NCI-H1048 (cell line): ENCODE data around the gene NCSTN.

Experiments used
- DNase-seq: peaks from one replicate; lab custom pipeline; 2025; lab: John Stamatoyannopoulos, UW

NCSTN gene

DNA sequence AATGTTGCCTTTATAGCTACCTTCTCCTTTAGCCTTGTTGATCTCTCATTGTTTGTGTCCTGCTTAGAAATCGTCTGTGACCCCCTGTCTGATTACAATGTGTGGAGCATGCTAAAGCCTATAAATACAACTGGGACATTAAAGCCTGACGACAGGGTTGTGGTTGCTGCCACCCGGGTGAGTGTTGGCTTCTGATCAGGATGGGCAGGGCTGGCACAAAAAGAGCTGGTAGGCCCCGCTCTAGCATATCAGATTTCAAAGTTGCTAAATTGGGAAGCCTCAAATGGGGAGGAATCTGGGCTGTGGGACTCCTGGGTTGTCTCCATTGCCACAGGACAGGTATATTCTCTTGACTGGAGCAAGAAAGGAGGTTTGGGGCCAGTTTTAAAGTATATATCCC, 8.4 kb downstream of the NCSTN start:
- no peak for DNase-seq

DNA sequence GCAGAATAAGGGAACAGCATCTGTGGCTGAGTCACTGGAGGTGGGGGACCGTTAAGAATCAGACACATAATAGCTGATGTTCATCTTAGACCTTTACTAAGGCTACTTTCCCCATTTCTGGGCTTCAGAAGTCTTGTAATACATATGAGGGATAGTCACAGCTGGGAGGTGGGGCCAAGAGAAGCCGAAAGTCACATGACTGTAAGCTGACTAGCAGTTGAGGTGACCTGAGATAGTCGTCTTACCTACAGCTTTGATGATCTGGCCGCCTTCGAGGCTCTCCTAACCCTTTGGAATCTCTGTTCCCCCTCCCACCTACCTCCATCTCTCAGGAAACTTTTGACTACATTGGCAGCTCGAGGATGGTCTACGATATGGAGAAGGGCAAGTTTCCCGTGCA, 9.4 kb downstream of the NCSTN start:
- DNase-seq, result no peak

DNA sequence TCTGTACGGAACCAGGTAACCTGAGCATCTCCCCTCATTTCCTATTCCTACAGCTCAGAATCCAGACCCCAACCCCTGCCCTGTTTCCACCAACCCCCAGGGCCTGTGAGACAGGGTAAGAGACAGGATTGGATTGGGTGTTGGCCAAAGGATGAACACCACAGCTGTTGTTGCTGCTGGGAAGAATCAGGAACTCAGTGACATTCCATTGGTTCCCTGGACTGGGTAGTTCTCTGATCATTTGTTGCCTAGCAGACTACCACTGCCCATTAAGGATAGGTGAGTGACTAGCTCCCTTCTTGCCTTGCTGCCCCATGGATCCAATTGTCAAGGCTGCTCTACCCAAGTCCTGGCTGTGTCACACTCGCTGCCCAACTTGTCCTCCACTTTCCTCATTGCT, 10.0 kb downstream of the NCSTN start:
- DNase-seq, result no peak

DNA sequence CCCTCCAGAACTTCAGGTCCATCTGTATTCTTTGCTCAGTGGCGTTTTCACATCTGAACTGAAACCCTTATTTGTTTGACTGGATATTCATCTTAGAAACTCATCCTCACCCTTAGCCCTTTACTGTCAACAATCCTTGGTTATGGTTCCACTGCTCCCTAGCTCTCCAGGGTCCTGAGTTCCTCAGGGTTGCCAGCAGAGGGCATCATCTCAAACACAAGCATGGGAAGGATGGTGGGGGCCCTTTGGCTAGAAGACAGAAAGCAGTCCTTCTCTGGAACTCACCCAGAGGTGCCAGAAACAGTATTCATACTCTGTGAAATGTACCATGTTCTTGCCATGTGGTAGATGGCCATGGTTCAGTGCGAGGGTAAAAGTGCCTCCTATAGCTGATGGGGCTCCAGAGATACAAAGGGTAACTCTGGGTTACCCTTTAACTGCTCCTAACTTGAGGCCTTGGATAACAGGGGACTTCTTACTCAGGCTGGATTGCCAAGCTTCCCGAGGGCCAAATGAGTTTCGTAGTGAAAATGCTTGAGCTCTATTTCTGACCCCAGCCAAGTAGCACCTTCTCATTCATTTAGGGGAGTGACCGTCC, 11.3 kb downstream of the NCSTN start:
- DNase-seq, result no peak

DNA sequence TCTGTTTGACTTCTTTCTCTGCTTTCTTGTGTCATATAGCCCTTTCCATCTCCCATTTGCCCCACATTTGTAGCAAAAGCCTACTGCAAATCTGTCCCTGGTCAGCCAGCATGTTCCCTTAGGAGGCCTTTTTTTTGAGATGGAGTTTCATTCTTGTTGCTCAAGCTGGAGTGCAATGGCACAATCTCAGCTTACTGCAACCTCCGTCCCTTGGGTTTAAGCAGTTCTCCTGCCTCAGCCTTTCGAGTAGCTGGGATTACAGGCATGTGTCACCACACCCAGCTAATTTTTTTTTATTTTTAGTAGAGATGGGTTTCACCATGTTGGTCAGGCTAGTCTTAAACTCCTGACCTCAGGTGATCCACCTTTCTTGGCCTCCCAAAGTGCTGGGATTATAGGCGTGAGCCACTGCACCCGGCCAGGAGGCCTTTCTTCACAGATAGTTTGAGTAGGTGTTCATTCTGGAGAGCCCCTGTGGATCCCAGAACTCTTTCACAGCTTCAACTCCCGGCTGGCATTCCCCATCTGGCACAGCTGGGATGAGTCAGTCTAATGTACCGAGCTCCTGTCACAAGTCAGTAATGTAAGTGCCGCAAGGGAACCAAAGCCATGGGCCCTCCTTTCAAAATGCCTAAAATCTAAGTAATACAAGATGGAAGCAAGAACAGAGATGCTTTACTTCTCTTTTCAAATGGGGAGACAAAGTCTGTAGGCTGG, 14.3 kb downstream of the NCSTN start:
- no peak for DNase-seq

DNA sequence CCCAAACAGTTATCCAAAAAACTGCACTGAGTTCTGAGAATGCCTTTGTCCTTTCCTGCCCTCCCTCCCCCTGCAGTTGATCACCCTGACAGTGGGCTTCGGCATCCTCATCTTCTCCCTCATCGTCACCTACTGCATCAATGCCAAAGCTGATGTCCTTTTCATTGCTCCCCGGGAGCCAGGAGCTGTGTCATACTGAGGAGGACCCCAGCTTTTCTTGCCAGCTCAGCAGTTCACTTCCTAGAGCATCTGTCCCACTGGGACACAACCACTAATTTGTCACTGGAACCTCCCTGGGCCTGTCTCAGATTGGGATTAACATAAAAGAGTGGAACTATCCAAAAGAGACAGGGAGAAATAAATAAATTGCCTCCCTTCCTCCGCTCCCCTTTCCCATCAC, 14.9 kb downstream of the NCSTN start:
- DNase-seq, result no peak

DNA sequence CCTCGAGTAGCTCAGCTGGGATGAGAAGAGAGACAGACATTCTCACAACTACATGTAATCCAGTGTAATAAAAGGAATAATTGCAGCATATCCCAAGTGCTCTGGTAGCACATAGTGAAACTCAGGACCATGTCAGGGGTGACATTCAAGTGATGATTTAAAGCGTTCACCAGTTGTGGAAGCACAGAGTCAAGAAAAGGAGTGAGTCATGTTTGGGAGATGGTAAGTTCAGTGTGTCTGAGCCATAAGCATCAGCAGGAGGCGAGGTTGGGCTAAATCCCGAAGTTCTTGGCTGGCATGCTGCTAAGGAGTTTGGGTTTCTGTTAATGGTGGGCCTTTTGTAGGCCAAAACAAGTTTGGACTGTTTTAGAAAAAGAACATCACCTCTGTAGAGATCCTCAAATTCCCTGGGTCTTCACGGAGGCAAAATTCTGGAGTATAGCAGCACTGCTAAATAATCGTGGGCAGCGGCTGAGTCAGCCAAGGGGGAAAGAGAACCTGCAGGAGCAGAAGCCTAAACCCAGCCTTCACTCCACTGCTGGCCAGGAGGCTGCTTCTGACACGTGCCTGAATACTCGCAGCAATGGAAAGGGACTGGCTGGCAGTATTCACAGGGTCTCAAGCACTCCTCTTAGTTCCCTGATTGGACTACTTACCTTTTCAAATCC, 16.5 kb downstream of the NCSTN start:
- no peak for DNase-seq

DNA sequence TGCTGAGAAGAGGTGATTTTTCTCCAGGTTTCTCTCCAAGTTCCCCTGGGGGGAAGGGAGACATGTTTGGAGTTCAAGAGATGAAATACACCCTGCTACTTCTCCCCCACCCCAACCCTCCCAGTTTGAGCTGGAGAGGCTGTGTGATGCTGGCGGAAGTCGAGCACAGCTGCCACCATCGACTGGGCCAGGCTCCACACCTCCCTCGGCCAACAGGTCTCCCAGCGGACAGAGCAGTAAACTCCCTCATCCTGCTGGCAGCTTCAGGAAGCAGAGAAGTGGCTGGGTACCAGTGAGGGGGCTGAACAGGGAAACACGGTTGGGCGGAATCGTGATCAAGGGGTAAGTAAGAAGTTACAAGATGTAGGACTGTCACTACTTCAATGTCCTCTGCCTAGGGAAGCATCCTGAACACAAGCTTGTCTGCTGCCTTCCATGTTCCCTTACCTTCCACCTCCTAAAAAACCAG, 17.1 kb downstream of the NCSTN start:
- DNase-seq, result no peak

DNA sequence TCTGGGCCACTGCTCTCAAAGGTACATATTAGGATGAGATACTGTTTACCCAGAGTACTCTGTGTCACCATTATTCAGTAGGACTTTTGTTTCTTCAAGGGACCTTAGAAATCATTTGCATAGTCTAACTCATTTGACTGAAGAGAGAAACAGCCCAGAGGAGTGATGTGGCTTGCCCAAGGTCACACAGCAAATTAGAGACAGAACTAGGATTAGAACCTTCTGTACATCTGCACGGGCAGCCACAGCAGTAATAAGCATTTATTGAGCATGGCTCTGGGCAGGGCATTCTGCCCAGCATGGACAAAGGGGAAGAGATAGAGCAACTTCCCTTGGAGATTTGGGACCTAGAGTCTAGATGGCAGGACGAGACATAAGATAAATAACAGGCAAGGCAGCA, 18.0 kb downstream of the NCSTN start:
- no peak for DNase-seq

DNA sequence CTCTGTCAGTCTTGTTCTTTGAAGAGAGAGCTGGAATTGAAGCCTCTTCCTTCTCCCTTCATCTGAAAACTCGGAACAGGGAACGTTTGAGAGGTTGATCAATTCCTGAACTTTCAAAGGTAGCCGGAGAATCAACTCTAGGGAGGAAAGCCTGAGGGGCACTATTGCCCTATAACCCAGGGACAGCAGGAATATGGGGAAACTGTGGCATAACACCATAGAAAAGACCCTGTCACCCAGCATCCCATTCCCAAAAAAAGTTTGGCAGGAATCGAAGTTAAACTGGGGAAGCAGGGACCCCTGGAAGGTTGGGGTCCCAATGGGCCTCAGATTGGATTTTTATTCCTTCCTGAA, 18.6 kb downstream of the NCSTN start:
- no peak for DNase-seq

DNA sequence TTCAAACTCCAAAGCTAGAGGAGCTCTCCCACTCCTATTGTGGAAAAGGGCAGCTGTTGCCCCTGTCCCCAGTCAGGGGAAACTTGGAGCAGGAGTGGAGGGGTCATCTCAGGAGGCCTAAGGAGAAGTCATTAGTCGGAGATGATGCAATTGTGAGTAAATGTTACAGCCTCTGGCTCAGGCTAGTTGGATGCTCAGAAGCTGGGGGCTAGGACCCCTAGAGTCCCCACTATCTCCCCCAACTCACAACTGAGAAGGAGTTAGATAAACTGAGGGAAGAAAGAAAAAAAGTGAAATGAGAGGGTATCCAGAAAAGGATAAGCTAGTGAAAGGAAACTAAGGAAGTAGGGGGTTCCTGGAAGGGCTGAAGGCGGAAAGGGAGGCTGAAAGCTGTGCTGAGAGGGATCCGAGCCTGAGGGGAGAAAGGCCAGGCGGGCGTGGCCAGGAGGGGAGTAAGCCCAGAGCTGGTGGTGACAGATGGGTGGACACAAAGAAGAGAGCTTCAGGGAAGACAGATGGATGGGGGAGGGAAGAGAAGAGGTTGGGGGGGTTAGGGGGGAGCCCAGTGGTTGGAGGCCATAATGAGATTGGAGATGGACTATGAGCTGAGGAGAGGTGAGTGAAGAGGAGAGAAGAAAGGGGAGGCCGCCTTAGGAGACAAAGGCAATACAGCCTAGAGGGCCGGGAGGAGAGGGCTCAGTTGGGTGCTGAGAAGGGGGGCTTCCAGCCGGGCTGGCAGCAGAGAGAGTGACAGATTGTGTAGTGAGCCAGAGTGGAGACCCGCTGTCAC, 19.2 kb downstream of the NCSTN start:
- no peak for DNase-seq

DNA sequence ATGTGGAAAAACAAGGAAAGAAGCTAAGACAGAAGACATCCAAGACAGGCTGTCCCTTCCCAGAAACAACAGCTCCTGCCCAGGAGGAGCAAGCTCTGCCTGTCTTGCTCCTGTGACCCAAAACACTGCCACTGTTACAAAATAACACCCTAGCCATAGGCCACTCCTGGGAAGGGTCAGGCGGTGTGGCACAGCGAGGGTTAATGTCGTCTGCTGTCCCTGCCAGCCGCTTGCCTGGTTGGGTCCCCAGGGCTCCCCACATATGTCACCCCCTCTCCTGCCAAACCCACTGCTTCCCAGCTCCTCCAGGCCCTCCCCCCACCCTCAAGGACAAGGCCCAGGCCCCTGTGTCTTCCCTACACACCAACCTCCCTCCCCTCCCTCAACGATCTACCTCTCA, 19.8 kb downstream of the NCSTN start:
- no peak for DNase-seq

DNA sequence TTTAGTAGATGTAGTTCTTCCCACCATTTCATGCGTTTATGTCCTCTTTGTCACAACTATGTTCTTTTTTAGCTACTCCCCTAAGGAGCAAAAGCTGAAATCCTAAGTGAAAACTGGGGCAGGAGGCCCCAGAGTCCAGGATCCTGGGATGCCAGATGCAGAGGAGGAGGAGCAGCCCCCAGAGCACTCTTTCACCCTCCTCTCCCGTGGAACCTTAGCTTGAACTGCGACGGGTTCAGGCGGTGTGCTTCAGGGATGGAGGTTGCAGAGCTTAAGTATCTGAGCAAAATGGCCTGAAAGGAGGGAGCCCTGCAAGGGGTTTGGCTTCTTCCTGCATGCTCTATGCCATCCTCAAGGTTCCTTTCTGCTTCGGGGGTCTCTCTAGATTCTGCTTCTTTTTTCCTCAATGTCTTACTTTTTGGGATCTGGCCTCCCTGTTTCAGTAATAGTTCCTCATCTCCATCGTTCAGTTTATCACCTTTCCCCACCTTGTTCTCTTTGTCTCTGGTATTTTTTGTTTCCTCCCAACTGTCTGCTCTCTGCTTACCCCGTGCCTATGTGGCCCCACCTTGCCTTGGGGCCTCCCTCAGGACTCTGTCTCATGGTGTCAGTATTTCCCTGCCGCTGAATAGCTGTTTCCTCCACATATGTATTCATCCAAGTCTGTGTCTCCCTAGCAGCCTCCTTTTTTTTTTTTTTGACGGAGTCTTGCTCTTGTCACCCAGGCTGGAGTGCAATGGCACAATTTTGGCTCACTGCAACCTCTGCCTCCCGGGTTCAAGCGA, 21.0 kb downstream of the NCSTN start:
- no peak for DNase-seq

DNA sequence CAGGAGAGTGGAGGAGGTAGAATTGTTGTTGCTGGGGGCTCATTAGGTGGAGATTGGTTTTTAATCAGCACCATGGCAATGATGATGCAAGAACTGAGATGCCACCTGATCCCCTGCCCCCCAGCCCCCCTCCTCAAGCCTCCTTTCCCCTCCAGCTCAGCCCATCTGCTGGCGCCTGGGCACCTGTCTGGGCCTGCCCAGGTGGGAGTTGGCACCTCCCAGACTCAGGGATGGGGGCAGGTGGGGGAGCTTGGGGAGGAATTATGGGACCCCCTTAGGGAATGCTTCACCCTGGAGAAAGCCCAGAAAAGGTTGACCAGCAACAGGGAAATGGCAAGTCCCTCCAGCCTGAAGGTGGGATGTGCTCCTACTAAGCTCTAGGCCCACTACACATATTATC, 22.1 kb downstream of the NCSTN start:
- DNase-seq, result no peak

DNA sequence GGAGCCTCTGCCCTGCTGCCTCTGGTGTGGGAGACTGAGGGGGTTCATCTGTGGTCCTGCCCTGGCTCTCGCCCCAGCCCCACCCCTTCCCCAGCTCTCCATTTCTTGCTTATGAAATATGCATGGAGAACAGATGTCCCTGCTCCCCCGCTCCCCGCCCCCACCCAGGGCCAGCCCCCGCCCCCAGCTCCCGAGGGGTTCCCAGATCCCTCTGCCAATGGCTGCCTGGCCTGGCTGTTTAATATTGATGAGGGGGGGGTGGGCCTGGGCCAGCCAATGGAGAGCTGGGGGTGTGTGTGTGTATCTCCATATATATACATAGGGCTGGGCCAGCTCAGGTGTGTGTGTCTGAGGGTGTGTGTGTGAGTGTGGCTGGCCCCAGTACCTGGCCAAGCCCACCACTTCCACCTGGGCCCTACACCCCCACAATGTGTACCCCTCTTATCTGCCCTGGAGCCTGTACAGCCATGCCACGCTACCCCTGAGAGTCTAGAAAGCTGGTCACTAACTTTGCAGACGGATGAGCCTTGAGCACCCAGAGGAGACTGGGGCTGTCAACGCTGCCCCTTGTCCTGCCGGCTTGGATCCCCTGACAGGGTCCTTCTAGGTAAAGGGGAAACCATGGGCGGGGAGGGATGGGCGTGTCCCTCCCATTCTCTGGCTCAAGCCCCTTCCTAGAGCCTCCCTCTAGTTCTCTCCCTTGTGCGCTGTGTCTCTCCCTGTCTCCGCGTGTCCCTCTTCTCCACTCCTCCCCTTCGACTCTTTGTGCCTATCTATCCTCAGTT, 23.7 kb downstream of the NCSTN start, which contains the start of gene NHLH1:
TSS of gene NHLH1 (plus strand) at position 341 of the 785 bp plus-strand sequence. CDS start 3,661 bp downstream, outside the sequence.
- no peak for DNase-seq

DNA sequence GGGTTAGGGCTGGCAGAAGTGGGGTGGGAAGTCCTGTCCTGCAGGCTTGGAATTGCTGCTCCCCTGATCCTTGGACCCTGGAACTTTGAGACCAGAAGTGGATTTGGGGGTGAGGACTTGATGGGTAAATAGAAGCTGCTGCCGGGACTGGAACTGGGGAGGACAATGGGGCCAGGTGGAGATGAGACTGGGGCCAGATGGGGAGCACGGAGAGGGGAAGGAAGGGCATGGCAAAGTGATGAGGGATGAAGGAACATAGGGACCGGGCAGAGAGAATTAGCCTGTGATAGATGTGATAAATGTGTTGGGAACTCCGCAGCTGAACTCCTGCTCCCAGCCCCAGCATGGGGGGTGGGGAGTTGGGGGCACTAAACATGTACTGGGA, 24.3 kb downstream of the NCSTN start:
- DNase-seq, result no peak

DNA sequence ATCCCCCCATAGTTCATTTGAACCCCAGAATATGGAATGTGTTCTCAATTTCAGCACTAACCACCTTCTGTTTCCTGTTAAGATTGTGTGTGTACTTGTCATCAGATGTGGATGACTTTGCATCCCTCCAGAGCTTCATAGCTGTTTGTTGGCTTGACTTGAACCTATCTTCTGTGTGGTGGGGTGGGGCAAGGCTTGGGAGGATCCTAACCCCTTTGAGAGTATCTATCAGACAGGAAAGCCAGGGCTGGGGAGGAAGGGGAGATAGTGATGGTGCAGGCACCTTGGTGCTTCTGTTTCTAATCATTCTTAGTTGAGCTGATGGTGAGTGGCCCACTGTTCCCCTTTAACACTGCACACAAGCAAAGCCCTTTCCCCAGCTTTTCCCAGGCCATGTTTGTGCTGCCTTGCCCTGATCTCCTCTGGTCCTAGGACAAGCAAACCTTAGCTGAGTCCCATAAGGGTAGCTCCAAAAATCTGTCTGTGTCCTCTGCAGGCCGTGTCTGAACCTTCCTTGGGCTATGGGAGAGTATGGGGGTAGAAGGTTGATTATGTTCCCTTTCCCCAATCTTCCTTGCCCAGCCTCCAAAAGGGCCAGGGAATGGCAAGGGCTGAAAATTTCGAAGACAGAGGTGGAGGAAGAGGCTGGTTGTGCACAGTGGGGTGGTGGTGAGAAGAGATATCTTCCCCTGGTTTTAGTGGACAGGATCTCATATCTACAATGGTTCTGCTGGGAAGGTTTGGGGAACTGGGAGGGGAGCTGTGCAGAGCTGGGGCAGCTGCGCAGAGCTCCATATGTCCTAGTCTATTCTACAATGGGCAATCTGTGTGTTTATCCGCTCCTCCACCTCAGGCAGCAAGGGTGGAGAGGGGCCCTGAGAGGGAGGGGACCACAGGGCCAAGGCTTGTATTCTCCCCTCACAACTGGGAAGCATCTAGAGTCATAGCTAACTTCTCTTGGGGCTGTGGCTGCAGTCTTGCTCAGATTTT, 25.0 kb downstream of the NCSTN start:
- DNase-seq, result no peak

DNA sequence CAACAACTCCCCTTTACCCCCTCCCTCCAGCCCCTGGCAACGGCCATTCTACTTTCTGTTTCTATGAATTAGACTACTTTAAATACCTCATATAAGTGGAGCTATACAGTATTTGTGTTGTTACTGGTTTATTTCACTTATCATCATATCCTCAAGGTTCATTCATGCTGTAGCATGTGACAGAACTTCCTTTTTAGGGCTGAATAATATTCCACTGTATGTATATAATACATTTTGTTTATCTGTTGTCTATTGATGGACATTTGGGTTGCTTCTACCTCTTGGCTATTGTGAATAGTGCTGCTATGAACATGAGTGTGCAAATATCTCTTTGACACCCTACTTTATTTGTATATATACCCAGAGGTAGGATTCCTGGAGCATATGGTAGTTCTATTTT, 25.9 kb downstream of the NCSTN start:
- DNase-seq, result no peak

DNA sequence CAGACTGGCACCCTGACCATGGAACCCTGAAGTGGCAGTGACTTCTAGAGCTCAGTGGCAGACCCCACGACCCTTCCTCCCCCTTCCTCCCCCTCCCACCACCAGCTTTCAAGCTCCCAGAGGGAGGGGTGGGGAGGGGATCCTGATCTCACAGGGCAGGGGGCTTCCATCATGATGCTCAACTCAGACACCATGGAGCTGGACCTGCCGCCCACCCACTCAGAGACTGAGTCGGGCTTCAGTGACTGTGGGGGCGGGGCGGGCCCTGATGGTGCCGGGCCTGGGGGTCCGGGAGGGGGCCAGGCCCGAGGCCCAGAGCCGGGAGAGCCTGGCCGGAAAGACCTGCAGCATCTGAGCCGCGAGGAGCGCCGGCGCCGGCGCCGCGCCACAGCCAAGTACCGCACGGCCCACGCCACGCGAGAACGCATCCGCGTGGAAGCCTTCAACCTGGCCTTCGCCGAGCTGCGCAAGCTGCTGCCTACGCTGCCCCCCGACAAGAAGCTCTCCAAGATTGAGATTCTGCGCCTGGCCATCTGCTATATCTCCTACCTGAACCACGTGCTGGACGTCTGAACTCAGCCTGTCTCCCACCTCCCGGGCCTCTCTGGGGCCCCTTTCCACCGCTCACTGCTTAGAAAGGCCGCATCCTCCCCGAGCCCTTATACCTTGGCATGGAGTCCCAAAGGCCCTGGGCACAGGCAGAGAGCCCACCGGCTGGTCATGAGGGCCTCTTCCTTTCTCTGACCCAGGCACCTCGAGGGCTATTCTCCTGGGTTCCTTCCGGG, 27.6 kb downstream of the NCSTN start:
- no peak for DNase-seq
